Left lung (tissue), 10 donors: ENCODE measurements around the gene ZNF592. TPM values are rescaled to one million over a fixed set of nuclear protein-coding genes. Genes with fewer than 3 reads are reported as not detected.

Experiments used
- ATAC-seq: fragments of 200-7000 bp; cut with Tn5 transposase; one replicate; pipeline ENCODE4 v1.9.1; 2020; ENCODE audit warnings: moderate library complexity
- DNase-seq, 4 donors: peaks; one replicate each; pipeline ENCODE4 v3.0.0-alpha.2; 2013 to 2020
- H3K27ac ChIP-seq, 2 donors: fragments of 200-600 bp; sonication (generic) in 1 of 2; one replicate each; pipeline versions ENCODE4 v1.5.0 to v1.8.0; 2020 to 2021
- H3K27me3 ChIP-seq, 2 donors: fragments of 200-600 bp; sonication (generic) in 1 of 2; one replicate each; pipeline versions ENCODE4 v1.5.0 to v1.8.0; 2020 to 2021
- H3K36me3 ChIP-seq, 2 donors: fragments of 200-600 bp; sonication (generic) in 1 of 2; one replicate each; pipeline versions ENCODE4 v1.5.0 to v1.8.0; 2020 to 2021
- H3K4me1 ChIP-seq, 2 donors: fragments of 200-600 bp; one replicate each; pipeline ENCODE4 v1.8.0; 2021
- H3K4me3 ChIP-seq, 2 donors: fragments of 200-600 bp; sonication (generic) in 1 of 2; one replicate each; pipeline versions ENCODE4 v1.5.0 to v1.8.0; 2020 to 2021; ENCODE audit warnings: mild to moderate bottlenecking in 1 of 2
- H3K9me3 ChIP-seq, 2 donors: fragments of 200-600 bp; sonication (generic) in 1 of 2; one replicate each; pipeline versions ENCODE4 v1.5.0 to v1.8.0; 2020 to 2021
- CTCF ChIP-seq, 2 donors: fragments of 200-600 bp; sonication (generic) in 1 of 2; IDR thresholded peaks; one replicate each; pipeline versions ENCODE4 v1.5.0 to v1.8.0; 2021; ENCODE audit warnings: antibody characterized with exemption in 2 of 2
- intact Hi-C, 2 donors: fragments of 100-400 bp; cut with DNase I; formaldehyde crosslinking; loops; one replicate each; pipeline versions ENCODE4 v1.11.2 to v1.14.2; 2022
- polyA plus RNA-seq, 6 donors: library from polyadenylated mRNA; unstranded; fragments of 120-200 nt; gene quantifications; one replicate each; pipeline ENCODE4 v1.2.1, GENCODE V29; 2013; ENCODE audit not compliant: insufficient read length in 6 of 6
- total RNA-seq, 2 donors: library from RNA; stranded (reverse); fragmentation: NEBNext Ultra II Directional; extraction: Animal tissue kit (Norgen Biotek cat#: 25700); gene quantifications; one replicate each; pipeline ENCODE4 v1.2.1, GENCODE V29; 2021
- donor health status: DM: no; HTN: yes; CAD: no.
- donor health status: DM: no; HTN: no; CAD: no.

The ZNF592 gene
- total and polyA plus RNA-seq, 8 donors, result 22.7 to 32.2 (median 25.2) TPM

GRCh38 chr15:84816694-84817465 lies 68.5 kb downstream of the ZNF592 start, which contains the start of gene ALPK3:
ALPK3 (plus strand) TSS chr15:84817356; CDS start chr15:84817453, 97 bp downstream.
- no peak for TF ChIP-seq CTCF (IDR thresholded peaks at IDR 0.05)
- Histone ChIP-seq H3K36me3 (no peaks in the 10 kb centered on the region), H3K4me3 (peak within 1 kb of the TSS in 1 of 2 donors; percentile 21), H3K27ac (peak within 1 kb of the TSS; percentile 63 to 67), H3K4me1 (peaks cover 6 to 50% of the 10 kb centered on the region in 2 donors), H3K27me3 (peaks cover 0 to 7% of the 10 kb centered on the region in 2 donors), H3K9me3 (no peaks in the 10 kb centered on the region)
- DNase-seq (peak in 2 of 4 donors; percentile 67 to 80), ATAC-seq (peak; percentile 73)
- intact Hi-C loops, result no loop called here

- Histone ChIP-seq H3K27me3 (peaks cover 0 to 7% of the 10 kb centered on the region in 2 donors), H3K4me3 (peak overlapping the region in 1 of 2 donors; percentile 21), H3K9me3 (no peaks in the 10 kb centered on the region), H3K27ac (peak overlapping the region; percentile 63 to 67), H3K36me3 (no peaks in the 10 kb centered on the region), H3K4me1 (peaks cover 6 to 50% of the 10 kb centered on the region in 2 donors)
- ATAC-seq (peak; percentile 43), DNase-seq (peak in 1 of 4 donors; percentile 81)
- no peak for TF ChIP-seq CTCF (IDR thresholded peaks at IDR 0.05)
- intact Hi-C loops, result no loop called here
These were observed 69.2 kb downstream of the ZNF592 start for GRCh38 chr15:84817466-84818081.

- no peak for TF ChIP-seq CTCF (IDR thresholded peaks at IDR 0.05)
- intact Hi-C loops, result no loop called here
These were observed 70.1 kb downstream of the ZNF592 start for GRCh38 chr15:84818261-84819131.

DNA sequence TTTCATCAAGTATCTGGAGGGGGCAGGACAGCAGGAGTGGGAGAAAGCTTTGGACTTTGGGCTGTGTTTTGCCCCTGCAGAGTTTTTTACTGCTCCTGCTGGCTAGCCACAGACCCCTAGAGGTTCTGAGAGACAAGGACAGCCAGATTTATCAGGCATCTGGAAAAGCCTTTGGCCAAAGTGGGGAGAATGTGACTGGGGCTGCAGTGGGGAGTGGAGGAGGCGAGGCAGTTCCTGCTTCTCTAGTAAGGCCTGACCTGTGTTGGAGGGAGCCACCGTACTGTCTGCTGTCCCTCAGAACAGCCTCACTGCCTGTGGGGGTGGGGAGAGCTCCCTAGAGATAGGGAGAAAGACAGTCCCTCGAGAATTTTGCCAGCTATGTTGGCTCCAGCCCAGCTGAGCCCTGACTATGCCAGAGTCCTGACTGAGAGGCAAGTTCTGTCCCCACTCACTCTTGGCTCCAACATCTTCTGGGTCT lies 70.9 kb downstream of the ZNF592 start:
- Histone ChIP-seq H3K27ac (peak overlapping the region; percentile 63 to 67), H3K4me1 (peaks cover 6 to 50% of the 10 kb centered on the region in 2 donors), H3K4me3 (no peak overlapping the region), H3K9me3 (no peaks in the 10 kb centered on the region), H3K36me3 (no peaks in the 10 kb centered on the region), H3K27me3 (peaks cover 0 to 7% of the 10 kb centered on the region in 2 donors)
- intact Hi-C loops, result no loop called here
- DNase-seq (no peak), ATAC-seq (no peak)
- TF ChIP-seq CTCF (IDR thresholded peaks at IDR 0.05), result no peak

More at GRCh38 chr15:84818261-84819131, 70.1 kb downstream of the ZNF592 start:
- DNase-seq (no peak), ATAC-seq (peak; percentile 55)
- Histone ChIP-seq H3K4me3 (peak overlapping the region in 1 of 2 donors; percentile 21), H3K36me3 (no peaks in the 10 kb centered on the region), H3K27ac (peak overlapping the region; percentile 63 to 67), H3K4me1 (peaks cover 6 to 50% of the 10 kb centered on the region in 2 donors), H3K27me3 (peaks cover 0 to 7% of the 10 kb centered on the region in 2 donors), H3K9me3 (no peaks in the 10 kb centered on the region)
